Effector CD4-positive, alpha-beta T cell (primary cell): Measurements from ENCODE around the gene NAA10.
"Not testable (repeated sequence)": the region's sequence is repeated elsewhere in the genome, so short reads cannot be mapped to it uniquely, and the experiment has no call there.

Experiments
- DNase-seq: peaks from one replicate; pipeline ENCODE4 v3.0.0-alpha.2; 2020
- total RNA-seq: gene quantifications from one replicate; lab custom pipeline; 2026; lab: John Stamatoyannopoulos, UW

The NAA10 gene
- total RNA-seq = 11.6 reads per million, percentile 35 among the genes with 10 or more reads in this experiment

DNA sequence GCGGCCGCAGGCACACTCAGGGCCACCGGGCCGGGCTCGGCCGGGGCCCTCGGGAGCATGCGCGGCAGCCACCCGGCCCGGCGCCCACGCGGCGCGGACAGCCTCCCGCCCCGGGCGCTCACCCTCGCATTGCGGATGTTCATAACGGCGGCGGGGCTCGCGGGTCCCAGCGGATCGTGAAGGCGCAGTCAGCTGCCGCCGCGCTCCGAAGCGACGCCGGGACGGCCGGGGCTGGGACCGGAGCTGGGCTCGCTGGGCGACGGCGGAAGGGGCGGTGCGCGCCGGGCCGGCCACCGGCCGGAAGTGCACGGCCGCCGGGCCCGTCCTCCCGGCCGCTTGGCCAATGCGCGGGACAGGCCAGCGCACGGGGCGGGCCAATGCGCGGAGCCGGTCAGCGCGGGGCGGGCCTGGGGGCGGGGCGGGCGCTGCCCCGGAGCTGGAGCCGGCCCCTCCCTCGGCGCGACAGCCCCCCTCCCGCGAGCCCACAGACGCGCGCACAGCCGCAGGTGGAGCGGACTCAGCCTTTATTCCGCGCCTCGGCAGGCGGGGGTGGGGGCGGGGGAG, at the start of gene NAA10:
TSS of gene NAA10 (minus strand) at position 276 of the 564 bp plus-strand sequence. CDS start at position 143, 133 bp downstream.
- DNase-seq = peak; percentile 39

DNA sequence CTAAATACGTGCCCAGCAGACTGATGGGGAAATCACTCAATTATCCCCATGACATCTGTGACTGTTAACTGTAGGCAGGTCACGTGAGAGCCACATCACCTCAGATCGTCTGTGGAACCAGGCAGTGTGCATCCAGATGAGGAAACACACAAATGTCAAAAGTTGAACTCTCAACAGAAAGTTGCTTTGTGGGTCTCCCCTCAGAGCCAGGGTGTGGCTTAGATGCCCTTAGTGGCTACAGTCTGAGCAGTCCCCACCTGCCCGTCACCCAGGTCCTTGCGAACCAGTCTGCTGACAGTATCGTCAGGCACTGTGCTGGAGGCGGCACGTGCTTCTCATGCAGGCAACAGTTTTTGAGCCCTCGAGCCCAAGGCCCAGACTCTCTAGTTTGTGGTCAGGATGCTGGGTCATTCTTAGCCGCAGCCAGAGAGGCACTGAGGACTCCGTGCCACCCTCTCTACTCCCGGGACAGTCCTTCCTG, 48.5 kb upstream of the NAA10 start:
- no peak for DNase-seq

DNA sequence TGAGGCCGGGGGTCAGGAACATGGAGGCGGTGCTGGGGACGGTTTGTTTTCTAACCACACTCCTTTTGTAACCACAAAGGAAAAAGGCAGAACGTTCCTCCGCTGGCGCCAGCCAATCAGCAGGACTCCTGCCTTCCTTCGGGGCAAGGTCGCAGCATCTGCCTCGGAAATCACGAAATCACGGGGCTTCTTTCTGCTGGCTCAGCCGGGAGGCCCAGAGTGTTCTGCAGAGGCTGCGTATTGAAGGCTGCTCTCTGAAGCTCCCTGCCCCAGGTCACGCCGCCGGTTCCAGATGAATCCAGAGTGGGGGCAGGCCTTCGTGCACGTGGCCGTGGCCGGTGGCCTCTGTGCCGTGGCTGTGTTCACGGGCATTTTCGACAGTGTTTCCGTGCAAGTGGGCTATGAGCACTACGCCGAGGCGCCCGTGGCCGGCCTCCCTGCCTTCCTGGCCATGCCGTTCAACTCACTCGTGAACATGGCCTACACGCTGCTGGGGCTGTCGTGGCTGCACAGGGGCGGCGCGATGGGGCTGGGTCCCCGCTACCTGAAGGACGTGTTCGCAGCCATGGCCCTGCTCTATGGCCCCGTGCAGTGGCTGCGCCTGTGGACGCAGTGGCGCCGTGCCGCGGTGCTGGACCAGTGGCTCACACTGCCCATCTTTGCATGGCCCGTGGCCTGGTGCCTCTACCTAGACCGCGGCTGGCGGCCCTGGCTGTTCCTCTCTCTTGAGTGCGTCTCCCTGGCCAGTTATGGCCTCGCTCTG, 47.1 kb upstream of the NAA10 start:
- DNase-seq = peak; percentile 49

DNA sequence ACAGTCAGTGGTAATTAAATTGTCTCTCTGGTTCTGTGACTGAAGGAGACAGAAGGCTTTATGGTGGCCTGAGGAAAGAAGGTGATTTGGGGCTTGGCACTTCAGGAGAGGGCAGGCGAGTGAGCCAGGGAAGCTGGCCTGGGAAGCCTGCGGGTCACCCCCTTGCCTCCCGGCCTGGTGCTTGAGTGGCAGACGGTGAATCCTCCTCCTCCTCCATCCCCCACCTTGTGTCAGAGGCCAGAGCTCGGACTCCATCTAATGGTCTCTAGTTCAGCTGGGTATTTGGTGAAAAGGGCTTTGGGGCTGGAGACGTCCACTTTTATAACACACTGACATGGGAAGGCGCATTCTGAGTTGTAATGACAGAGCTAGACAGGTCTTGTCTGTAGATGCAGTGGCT, 46.4 kb upstream of the NAA10 start:
- no peak for DNase-seq

DNA sequence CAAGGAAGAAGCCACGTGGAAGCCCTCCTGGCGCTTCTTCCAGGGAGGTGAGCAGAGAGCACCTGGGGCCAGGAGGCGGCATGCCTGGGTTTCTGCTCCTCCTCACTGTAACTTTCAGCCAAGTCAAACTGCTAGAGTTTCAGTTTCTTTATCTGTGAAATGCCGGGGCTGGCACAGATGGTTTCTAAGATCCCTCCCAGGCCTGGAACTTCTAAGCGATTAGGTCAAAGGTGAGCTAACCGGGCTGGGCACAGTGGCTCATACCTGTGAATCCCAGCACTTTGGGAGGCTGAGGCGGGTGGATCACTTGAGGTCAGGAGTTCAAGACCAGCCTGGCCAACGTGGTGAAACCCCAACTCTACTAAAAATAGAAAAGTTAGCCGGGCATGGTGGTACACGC, 45.6 kb upstream of the NAA10 start:
- DNase-seq = not testable (repeated sequence)

DNA sequence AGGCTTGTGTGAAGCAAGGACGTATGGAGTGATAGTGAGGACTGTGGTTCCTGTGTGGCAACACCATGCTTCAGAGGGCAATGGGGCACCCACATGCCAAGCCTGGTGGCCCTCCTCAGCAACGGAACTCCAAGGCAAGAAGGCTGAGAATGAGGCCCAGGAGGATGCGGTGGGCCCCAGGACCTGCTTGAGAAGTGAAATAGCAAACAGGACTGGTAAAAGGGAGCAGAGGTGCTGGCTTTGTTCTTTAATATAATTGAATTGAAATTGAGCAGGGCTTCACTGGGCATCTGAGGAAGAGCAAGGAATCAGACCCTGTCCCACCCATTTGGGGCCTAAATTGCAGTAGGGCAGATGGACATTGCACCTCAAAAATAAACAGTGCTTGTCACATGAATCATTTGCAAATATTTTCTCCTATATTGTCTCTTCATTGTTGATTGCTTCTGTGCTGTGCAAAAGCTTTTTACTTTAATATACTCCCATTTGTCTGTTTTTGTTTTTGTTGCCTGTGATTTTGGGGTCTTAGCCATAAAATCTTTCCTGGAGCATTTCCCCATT, 40.0 kb upstream of the NAA10 start:
- DNase-seq = no peak

DNA sequence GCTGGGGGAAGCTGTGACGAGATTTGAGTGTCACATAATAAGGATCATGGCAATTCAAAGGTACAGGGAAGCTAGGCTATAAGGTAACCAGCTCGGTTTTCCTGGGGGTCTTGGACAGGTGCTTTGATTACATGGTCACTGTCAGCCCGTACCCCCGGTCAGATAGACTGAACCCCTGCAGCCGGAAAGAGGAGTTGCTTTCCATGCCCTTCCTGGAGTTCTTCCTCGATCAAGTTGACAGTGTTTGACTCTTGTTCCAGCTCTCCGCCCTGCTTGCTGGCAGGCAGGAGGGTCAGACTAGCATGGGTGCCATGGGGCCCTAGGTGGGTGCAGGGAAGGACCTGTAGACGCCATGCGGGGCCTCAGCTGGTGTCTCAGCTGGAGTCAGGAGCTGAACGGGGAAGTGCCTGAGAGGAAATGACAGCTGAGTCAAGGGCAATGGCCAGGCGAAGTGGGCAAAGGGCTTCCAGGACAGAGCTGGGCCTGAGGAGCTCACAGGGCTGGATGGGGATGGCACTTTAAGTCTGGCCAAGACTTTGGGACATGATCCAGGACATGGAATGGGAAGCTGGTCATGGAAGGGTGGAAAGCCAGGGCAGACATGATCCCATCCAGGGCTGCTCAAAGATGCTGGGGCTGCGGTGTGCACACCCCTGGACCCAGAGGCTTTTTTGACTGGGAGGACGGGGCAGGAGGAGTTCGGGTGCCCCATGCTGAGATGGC, 39.3 kb upstream of the NAA10 start:
- no peak for DNase-seq

DNA sequence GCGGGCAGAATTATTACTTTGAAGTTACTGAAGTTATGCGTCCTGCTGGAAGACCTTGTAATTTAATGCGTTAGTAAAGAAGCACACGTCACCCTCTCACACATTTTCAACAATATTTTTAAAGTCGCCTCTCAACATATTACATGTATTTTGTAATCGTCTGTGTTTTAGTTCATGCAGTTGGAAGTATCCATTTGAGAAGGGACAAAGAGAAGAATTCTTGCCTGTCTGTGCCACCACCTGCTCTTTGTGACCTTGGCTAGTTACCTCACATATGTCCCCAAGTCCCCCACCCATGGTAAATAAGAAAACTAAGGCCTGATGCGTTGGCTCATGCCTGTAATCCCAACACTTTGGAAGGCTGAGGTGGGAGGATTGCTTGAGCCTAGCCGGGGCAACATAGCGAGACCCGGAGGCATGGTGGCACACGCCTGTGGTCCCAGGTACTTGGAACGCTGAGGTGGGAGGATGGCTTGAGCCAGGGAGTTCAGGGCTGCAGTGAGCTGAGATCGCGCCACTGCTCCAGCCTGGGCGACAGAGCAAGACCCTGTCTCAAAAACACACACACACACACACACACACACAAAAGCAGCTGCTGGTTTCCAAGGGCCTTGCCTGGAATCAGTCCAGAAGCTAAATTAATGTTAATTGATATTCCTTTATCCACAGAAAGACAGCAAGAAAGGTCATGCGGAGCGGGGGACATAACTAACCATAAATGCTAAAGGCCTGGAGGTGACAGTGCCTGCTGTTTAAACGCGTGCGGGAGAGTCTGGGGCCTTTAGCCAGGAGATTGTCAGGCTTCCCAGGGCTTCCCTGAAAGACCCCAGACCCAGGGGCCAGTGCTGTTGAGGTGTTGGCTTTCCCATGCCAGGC, 38.5 kb upstream of the NAA10 start:
- no peak for DNase-seq

DNA sequence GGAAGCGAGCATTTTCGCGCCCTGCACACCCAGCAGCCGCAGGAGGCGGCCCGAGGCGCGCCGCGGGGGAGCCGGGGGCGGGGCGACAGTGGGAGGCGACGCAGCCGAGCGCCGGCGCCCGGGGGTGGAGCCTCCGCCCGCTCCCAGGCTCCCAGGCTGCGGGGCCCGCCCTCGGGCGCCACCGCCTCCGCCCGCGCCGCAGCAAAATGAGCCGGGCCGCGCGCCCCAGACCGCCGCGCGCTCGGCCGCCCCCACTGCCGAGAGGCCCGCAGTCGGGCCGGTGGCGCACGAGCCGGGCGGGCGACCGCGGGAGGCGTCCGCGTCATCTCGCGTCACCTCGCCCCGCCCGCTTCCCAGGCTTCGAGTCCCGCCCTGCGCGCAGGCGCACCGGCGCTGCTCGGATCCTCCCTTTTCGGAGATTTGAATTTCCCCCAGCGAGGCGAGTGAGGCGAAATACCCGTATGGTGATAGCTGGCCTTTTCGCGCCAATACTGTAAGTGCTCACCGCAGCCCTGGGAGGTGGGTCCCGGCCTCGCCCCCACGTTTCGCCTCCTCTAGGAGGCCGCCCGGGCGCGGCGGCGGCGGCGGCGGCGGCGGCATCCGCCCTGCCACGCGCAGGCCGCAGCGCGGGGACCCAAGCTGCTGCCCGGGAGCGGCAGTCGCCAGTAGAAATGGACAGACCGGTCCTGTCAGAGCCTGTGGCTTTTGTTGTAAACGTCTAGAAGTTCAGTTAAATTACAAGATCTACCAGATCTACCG, 37.7 kb upstream of the NAA10 start, which contains the start of gene TMEM187:
TSS of gene TMEM187 (plus strand) at position 387 of the 759 bp plus-strand sequence. CDS start 9,309 bp downstream, outside the sequence.
- DNase-seq = peak; percentile 85

DNA sequence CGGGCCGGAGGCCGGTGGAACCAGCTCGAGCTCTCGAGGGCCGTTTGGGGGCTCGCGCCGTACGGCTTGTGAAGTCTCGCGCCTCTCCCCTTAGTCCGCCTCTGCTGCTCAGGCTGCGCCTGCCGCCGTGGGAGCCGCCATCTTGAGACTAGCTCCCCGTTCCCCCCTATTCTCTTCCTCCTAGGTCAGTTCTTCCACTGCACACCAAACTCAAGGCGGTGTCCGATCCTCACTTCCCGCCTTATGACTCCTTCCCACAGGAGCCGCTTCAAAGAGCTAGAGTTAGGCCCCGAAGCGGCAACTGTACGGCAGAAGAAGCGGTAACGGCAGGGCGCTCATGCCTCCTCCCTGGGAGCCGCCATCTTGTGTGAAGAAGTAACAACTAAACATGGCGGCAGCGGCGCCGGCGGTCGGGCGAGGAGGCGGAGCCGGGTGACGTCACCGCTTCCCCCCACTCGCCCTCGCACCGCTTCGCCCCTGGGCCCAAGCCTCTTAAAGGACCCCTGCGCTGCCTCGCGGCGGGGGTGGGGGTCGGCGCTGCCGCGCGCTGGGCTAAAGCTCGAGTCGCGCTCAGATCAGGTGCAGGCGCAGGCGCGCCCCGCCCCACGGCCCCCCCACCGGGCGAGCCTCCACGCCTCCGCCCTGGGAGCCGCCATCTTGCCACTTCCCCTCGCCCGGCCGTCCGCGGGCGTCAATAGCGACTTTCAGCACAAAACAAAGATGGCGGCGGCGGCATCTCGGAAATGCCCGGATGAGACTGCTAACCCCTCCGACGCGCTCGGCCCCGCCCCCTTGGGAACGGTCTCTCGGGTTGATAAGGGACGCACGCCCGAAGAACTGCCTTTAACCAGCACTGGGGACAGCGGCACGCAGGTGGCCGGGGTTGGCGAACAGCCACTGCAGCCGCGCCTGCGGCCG, 36.9 kb upstream of the NAA10 start, which contains the start of gene HCFC1:
TSS of gene HCFC1 (minus strand) at position 369 of the 918 bp plus-strand sequence. CDS start 978 bp downstream, outside the sequence.
- DNase-seq = peak; percentile 92

DNA sequence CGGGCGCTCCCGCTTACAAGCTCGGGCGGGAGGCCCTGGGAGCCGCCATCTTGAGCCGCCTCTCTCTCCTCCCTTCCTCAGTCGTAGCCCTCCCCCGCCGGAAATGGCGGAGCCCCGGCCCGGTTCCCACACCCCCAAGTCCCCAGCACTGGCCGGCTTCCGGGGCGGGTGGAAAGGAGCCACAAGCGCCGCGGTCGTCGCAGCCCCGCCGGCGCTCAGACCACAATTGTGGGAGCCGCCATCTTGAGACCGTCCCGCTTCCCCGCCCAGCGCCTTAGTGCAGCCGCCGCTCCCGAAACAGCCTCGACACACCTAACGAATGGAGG, 36.2 kb upstream of the NAA10 start:
- DNase-seq = peak; percentile 86

DNA sequence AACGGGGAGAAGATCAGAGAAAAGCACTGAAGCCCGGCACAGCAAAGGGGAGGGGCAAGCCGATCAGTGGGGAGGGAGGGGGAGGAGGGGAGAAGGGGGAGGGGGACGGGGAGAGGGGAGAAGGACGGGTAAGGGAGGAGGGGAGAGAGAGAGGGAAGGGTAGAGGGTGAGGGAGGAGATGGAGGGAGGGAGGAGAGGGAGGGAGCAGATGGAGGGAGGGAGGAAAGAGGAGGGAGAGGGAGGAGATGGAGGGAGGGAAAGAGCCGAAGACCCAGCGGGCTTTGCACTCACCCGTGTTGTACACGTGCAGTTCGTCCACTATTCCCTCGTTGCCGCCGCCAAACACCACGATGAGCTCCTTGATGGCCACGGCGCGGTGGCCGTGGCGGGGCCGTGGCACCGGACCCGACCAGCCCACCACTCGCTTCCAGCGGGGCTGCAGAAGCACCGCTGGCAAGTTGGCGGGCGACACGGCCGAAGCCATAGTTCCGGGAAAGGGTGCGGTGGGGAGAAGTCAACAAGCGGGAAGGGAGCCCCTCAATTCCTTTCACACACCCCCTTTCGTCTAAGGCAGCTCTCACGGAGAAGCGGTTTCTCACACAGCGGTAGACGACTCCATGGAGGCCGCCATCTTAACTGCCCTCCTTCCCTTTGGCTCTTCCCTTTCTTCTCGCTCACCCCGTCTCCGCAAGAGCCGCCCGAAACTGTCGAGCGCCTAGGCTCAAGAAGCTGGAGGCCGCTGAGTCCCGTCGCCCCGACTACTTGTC, 35.7 kb upstream of the NAA10 start:
- peak; percentile 43 for DNase-seq

DNA sequence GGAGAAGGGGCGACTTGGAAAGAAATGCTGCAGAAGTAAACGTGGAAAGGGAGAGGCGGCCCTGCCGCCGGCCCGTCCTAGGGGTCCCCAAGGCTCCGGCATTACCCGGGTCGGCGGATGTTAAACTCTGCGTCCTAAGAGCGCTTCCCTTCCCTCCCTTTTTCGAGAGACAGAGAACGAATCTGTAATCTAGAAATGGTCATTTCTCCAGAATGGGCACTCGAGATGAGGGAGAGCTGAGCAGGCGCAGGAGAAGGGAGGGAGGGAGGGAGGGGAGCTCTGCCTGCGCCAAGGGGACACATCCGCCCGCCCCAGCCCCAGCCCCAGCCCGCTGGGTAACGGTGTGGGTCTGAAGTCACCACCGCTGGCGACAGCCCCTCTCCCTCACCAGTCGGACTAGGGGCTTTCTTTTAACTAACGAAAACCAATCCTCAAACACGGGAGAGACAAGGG, 35.1 kb upstream of the NAA10 start:
- no peak for DNase-seq

DNA sequence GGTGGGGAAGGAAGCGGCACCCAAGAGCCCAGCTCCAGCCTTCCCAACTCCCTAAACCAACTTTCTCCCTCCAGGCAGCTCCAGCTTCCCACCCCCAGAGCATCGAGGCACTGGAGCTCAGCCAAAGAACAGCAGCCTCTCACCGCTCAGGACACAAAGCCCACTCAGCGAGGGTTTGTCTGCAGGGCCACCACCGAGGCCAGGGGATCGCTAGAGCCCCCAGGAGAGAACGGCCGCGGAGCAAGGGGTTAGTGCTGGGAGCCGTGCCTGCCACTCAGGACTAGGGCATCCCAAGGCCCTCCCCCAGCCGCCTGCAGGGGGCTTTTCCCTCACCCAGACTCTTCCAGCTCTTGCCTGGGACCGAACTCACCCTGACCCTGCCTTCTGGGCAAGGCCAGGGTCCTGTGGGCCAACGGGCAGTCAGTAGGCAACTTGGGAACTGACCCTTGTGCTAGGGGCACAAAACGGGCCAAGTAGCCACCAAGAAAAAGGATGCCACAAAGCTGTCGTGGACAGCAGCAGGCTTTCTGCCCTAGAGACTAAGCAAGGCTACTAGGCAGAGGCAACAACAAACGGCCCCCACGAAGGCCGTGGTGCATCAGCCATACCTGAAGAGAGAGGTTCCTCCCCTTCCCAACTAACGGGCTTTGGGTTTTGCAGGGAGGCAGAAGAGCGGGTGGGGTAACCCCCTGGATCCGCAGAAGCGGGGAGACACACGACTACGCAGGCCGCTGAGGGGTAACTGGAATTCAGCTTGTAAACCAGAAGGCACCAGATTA, 34.5 kb upstream of the NAA10 start:
- DNase-seq = no peak

DNA sequence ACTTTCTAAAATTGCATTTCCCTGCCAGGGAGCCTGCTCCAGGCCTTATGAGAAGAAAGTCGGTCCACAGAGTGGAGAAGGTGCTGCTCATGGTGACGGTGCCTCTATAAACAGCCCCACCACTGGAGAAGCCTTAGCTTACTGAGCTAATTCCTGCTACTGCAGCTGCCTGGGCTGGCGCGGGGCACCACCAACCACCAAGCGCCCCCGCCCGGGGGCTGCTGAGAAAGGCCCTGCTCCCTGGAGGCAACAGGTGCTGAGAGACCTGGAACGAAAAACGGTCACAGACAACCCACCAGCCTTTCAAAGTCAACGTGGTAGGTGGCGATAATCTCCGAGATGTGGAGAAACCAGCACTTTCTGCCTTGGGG, 33.9 kb upstream of the NAA10 start:
- no peak for DNase-seq

DNA sequence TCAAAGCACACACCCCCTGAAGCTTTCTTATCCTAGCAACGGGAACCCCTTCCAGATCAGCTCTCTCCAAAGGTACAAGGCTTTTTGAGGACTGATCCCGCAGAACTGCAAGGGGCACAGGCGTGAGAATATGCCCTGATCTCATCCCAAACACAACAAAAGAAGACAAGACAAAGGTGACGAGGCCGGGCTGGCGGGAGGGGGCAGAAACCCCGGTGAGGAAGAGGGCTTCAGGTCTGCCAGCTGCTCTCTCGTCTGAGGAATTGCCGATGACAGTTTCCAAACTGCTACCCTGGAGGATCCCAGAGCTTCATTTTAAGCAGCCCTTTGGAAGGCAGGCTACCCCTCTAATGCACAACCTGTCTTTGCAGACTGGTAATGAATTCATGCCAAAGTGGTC, 33.4 kb upstream of the NAA10 start:
- no peak for DNase-seq

DNA sequence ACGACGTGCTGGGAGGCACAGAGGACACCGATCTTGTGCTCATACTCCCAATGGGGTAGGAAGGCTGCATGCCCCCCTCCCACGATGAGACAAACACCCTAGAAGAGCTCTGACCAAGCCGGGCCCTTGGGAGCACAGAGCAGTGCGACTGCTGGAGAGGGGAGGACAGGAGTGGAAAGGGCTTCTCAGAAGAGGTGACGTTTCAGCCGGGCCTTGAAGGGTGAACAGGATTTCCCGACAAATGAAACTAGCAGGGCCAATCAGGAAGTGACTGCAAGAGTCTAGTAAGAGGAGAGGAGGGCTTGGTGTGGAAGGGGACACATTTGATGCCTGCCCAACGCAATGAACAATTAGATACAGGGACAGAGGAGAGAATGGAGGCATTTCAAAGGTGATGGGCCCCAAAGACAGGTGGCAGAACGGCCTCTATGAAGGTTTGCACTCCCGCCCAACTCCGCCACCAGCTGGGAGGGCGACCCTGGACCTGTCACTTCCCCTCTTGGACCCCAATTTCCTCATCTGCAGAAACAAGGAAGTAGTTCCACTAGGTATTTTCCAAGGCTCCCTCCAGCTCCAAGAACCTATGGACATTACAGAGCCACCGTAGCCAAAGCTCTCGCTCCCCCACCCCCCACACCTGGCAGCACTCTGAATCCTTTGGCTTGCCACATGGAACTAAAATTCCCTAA, 32.8 kb upstream of the NAA10 start:
- no peak for DNase-seq
